Jurkat, Clone E6-1 (cell line): ENCODE data around the gene NBPF3.
"Not testable (repeated sequence)": the region's sequence is repeated elsewhere in the genome, so short reads cannot be mapped to it uniquely, and the experiment has no call there.

Experiments
- DNase-seq: peaks from one replicate; pipeline ENCODE4 v3.0.0-alpha.2; 2011; ENCODE audit warnings: low read depth, low spot score
- H3K4me3 ChIP-seq: 2 replicates; pipeline ENCODE4 v1.5.1; 2011; ENCODE audit warnings: mild to moderate bottlenecking, low read length, control low read depth, moderate library complexity

Gene NBPF3

DNA sequence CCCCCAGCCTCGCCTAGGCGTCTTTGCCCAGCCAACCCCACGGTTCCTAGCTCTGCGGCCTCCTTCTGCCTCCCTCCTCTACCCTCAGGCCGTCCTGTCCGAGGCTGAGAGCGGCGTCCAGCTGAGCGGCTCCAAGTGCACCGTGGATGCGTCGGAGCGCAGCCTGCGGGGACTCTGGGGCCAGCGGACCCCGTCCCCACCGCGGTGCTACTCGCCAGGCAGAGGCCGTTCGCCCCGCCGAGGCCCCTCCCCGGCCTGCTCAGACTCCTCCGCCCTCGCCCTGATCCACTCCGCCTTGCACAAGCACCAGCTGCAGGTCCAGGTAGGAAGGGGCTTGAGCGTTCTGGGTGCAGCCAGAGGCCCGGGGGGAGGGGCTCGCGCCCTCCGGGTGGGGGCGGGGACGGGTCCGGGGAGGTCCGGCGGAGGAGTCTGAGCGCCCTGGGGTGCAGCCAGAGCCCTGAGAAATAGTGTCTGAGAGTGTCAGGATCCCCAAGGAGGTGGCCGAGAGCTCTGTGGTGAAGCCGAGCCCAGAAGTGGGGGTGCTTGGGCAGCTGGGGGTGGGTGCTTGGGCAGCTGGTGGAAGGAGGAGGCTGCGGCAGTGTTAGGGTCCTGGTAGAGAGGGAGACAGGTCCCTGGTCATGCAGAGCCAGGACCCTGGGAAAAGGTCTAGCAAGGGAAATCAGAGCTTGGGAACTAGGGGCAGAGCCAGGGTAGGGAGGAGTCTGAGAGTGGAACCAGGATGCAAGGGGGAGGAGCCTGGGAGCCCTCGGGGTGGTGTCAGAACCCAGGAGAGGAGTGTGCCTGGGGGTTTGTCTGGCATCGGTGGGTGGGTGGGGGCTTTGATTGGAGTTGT, 3.2 kb upstream of the NBPF3 start:
- H3K4me3 ChIP-seq = no peak overlapping the region
- no peak for DNase-seq

GRCh38 chr1:21437341-21437640, 2.6 kb upstream of the NBPF3 start:
- DNase-seq = no peak
- no peak overlapping the region for H3K4me3 ChIP-seq

- not testable (repeated sequence) for DNase-seq
Observed at GRCh38 chr1:21438646-21439312, 1.2 kb upstream of the NBPF3 start.

GRCh38 chr1:21439345-21439720, 604 bp upstream of the NBPF3 start:
- no peak overlapping the region for H3K4me3 ChIP-seq
- no peak for DNase-seq

More at GRCh38 chr1:21438646-21439312, 1.2 kb upstream of the NBPF3 start:
- H3K4me3 ChIP-seq = not testable (repeated sequence)

DNA sequence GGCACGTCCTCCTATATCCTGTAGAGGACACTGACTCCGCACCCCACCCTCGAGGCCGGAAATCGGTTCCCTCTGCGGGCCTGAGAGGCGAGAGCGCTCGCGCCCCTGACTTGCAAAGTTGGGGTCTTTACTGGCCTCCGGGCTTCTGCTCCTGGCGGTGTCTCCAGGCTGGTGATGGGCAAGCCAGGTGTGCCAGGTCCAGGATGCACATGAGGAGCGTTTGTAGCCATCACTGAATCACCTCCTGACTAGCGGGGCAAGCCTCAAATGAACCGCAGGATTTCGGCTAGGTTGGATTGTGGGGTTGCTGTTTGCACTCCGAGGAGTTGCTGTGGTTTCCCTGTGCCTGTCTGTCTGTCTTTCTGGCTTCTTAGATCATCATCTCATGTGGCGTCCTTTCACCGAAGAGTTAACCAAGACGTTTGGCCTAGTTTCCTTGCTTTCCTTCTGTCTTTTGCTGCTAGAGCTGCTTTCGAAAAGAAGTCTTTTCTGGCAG, 741 bp downstream of the NBPF3 start:
- H3K4me3 ChIP-seq = peak overlapping the region; percentile 16
- peak; percentile 62 for DNase-seq

GRCh38 chr1:21446647-21447046, 6.7 kb downstream of the NBPF3 start:
- not testable (repeated sequence) for H3K4me3 ChIP-seq, DNase-seq

DNA sequence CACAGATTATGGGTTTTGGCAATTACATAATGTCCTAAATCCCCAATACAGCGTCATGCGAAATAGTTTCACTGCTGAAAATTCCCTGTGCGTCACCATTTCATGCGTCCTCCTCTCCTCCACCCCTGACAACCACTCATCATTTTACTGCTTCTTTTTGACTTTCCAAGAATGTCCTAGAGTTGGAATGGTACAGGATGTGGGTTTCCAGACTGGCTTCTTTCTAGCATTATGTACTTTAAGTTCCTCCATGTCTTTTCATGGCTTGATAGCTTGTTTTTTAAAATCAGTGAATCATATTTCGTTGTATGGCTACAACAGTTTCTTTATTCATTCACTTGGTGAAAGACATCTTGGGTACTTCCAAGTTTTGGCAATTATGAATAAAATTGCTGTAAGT, 7.4 kb downstream of the NBPF3 start:
- H3K4me3 ChIP-seq = no peak overlapping the region
- DNase-seq = no peak

DNA sequence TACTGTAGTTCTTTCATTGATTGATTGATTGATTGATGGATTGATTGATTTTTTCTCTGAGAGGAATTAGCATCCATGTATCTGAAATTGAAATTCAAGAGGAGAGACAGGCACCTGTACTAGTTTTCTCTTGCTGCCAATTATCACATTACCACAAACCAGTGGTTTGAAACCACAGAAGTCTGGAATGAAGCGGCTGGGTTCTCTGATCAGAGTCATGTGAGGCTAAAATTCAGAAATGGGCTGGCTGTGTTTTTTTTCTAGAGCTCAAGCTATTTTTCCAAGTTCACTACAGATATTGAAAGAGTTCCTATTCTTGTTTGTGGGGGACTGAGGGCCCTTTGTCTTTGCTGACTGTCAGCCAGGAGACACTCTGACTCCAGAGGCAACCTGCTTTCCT, 10.0 kb downstream of the NBPF3 start:
- H3K4me3 ChIP-seq = no peak overlapping the region
- DNase-seq = peak; percentile 75

DNA sequence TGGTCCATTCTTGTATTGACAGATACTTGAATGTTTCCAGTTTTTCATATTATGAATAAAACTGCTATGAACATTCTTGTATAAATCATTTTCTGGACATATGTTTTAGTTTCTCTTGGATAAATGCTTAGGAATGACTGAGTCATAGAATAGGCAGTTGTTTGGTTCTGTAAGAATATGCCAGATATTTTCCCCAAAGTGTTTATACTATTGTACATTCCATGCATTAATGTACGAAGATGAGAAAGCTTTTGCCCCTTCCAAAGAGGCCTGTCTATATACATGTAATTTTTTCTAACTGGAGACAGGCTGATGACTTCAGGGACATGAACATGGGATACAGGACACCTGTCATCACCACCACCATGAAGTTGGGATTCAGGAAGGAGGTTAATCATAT, 11.3 kb downstream of the NBPF3 start:
- H3K4me3 ChIP-seq = no peak overlapping the region
- DNase-seq = no peak

- no peak for DNase-seq
- no peak overlapping the region for H3K4me3 ChIP-seq
Observed at GRCh38 chr1:21451981-21452411, 12.1 kb downstream of the NBPF3 start.

GRCh38 chr1:21453964-21454614, 14.2 kb downstream of the NBPF3 start:
- peak; percentile 81 for DNase-seq
- not testable (repeated sequence) for H3K4me3 ChIP-seq

DNA sequence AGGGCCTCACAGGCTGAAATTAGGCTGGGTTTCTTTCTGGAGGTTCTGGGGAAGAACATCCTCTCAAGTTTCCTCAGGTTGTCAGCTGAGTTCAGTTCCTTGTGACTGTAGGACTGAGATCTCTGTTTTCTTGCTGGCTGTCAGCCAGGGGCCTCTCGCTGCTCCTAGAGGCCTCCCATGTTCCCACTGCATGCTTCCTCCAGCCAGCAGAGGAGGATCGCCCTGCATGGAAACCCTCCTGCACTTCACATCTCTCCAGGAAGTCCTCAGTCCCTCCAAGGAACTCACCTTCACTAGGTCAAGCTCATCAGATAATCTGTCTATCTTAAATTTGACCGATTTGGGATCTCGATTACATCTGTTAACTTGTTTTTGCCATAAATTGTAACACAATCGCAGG, 15.0 kb downstream of the NBPF3 start:
- H3K4me3 ChIP-seq, DNase-seq: not testable (repeated sequence)

- DNase-seq = no peak
- H3K4me3 ChIP-seq = no peak overlapping the region
Observed at GRCh38 chr1:21457654-21458053, 17.7 kb downstream of the NBPF3 start.

DNA sequence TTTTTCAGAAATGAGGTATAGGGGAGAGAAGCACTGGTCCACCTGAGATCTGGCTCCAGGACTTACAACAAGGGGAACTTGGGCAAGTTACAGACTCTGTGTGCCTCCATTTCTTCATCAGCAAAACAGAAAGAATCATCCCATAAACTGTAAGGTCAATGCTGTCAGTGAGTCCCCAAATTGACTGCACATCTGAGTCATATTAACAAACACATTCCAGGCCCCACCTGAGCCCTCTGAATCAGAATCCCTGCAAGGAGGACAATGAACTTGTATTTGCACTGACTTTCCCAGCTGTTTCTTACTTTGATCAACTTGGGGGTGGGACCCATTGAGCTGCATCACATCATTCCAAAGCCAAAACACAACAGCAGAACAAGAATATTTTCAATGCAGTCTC, 25.2 kb downstream of the NBPF3 start:
- not testable (repeated sequence) for DNase-seq, H3K4me3 ChIP-seq

- not testable (repeated sequence) for DNase-seq, H3K4me3 ChIP-seq
Observed at GRCh38 chr1:21467946-21468345, 28.0 kb downstream of the NBPF3 start.

DNA sequence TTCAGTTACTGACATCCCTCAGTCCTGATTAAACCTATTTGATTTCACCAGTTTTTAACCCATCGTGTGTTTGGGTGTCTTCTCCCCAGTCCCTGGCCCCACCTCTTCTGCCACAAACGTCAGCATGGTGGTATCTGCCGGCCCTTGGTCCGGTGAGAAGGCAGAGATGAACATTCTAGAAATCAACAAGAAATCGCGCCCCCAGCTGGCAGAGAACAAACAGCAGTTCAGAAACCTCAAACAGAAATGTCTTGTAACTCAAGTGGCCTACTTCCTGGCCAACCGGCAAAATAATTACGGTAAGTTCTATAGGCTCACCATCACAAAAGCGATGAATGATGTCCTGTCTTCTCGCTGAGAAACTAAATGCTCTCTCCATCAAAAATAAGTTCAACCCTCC, 28.7 kb downstream of the NBPF3 start:
- H3K4me3 ChIP-seq = no peak overlapping the region
- DNase-seq = peak; percentile 38

- DNase-seq = no peak
- H3K4me3 ChIP-seq = no peak overlapping the region
Observed at GRCh38 chr1:21469581-21469980, 29.6 kb downstream of the NBPF3 start.

DNA sequence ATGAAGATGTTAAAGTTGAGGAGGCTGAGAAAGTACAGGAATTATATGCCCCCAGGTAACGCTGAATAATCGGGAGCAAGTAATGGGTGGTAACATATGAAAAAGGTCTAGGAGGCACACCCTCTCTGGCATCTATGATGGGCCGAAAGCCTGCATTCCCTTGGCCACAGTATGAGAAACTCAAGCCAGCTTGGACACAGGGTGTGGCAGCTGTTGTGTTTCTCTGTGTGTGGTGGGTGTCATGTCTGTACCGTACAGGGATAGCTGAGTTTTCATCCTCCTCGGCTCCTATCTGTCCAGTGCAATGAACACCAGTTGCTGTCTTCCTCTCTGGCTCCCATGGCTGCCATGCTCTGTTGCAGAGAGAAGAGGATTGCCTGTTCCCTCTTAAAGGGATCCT, 32.9 kb downstream of the NBPF3 start:
- H3K4me3 ChIP-seq = no peak overlapping the region
- no peak for DNase-seq

DNA sequence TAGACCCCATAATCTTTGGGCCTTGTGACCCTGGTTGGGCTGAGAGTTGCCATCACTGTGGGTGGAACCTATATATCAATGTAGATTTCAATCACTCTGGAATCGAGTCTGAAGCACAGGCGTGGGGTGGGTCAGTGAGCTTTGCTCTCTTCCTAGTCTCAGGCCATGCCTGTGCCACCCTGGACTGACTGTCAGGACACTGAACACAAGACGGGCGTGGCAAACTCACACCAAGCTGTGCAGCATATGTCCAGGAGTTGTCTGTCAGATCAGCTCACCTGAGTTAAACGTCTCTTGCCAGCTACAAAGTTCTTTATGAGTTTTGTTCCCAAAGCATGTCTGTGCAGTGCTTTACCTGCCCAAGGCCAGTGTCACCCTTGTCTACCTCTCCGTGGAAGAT, 38.4 kb downstream of the NBPF3 start:
- no peak overlapping the region for H3K4me3 ChIP-seq
- DNase-seq = no peak

- H3K4me3 ChIP-seq, DNase-seq: not testable (repeated sequence)
Observed at GRCh38 chr1:21483881-21484280, 43.9 kb downstream of the NBPF3 start.
